Brain microvascular endothelial cell (primary cell): ENCODE results near the gene ZG16.
"Not testable (repeated sequence)": the region's sequence is repeated elsewhere in the genome, so short reads cannot be mapped to it uniquely, and the experiment has no call there.

ENCODE experiments used
- DNase-seq: peaks from one replicate; pipeline ENCODE4 v3.0.0-alpha.2; 2020
- H3K27ac ChIP-seq: fragments of 250-450 bp; sonication (Bioruptor Pico); 2 replicates; pipeline ENCODE4 v1.5.1; 2020; ENCODE audit warnings: mild to moderate bottlenecking, moderate library complexity
- H3K27me3 ChIP-seq: fragments of 250-450 bp; sonication (Bioruptor Pico); replicated peaks from 2 replicates; pipeline ENCODE4 v1.5.1; 2020; ENCODE audit warnings: mild to moderate bottlenecking
- H3K36me3 ChIP-seq: fragments of 250-450 bp; sonication (Bioruptor Pico); replicated peaks from 2 replicates; pipeline ENCODE4 v1.5.1; 2020; ENCODE audit warnings: mild to moderate bottlenecking
- H3K4me3 ChIP-seq: 2 replicates; pipeline ENCODE4 v1.5.1; 2011; ENCODE audit warnings: low read depth, mild to moderate bottlenecking, control low read depth, low read length, moderate library complexity
- CTCF ChIP-seq: IDR thresholded peaks from 2 replicates; pipeline ENCODE4 v1.5.1; 2011; ENCODE audit warnings: low read depth, mild to moderate bottlenecking, moderate library complexity, low read length, control low read depth, inconsistent platforms; ENCODE audit errors: missing control alignments
- in situ Hi-C: cut with HindIII; loops from 2 replicates; pipeline ENCODE4 v1.10.0; 2017; ENCODE audit warnings: low sequenced_read_pairs, low pct_ligation_motif_present

ZG16 gene

GRCh38 chr16:29767062-29767461, 11.0 kb upstream of the ZG16 start:
- H3K27me3 ChIP-seq: no peaks in the 10 kb centered on the region
- no peak for DNase-seq
- no peak overlapping the region for H3K27ac ChIP-seq
- no peak overlapping the region for H3K4me3 ChIP-seq
- H3K36me3 ChIP-seq: no peaks in the 10 kb centered on the region
- no peak for TF ChIP-seq CTCF
- in situ Hi-C loops: no loop called here

GRCh38 chr16:29769507-29769906, 8.5 kb upstream of the ZG16 start:
- Histone ChIP-seq H3K27me3 (no peaks in the 10 kb centered on the region), H3K27ac (no peak overlapping the region), H3K4me3 (no peak overlapping the region), H3K36me3 (no peaks in the 10 kb centered on the region)
- TF ChIP-seq CTCF: no peak
- DNase-seq: no peak
- in situ Hi-C loops: no loop called here

GRCh38 chr16:29770250-29770929, 7.7 kb upstream of the ZG16 start:
- no peak for TF ChIP-seq CTCF
- Histone ChIP-seq H3K27ac (no peak overlapping the region), H3K36me3 (no peaks in the 10 kb centered on the region), H3K27me3 (no peaks in the 10 kb centered on the region), H3K4me3 (no peak overlapping the region)
- no peak for DNase-seq
- in situ Hi-C loops: no loop called here

GRCh38 chr16:29772330-29772729, 5.7 kb upstream of the ZG16 start:
- DNase-seq, in situ Hi-C loops, H3K27ac ChIP-seq, H3K36me3 ChIP-seq, H3K27me3 ChIP-seq, H3K4me3 ChIP-seq: not testable (repeated sequence)

GRCh38 chr16:29774730-29775129, 3.3 kb upstream of the ZG16 start:
- in situ Hi-C loops: no loop called here

GRCh38 chr16:29775742-29776408, 2.2 kb upstream of the ZG16 start:
- H3K27ac ChIP-seq: no peak overlapping the region
- no peak overlapping the region for H3K4me3 ChIP-seq
- TF ChIP-seq CTCF: no peak
- no peaks in the 10 kb centered on the region for H3K27me3 ChIP-seq
- peak; percentile 14 for DNase-seq
- H3K36me3 ChIP-seq: no peaks in the 10 kb centered on the region
- in situ Hi-C loops: no loop called here

More at GRCh38 chr16:29774730-29775129, 3.3 kb upstream of the ZG16 start:
- Histone ChIP-seq H3K27ac (no peak overlapping the region), H3K27me3 (no peaks in the 10 kb centered on the region), H3K36me3 (no peaks in the 10 kb centered on the region), H3K4me3 (no peak overlapping the region)
- no peak for TF ChIP-seq CTCF
- DNase-seq: no peak
